Measurements from ENCODE around the gene ELFN1.

ELFN1 gene

DNA sequence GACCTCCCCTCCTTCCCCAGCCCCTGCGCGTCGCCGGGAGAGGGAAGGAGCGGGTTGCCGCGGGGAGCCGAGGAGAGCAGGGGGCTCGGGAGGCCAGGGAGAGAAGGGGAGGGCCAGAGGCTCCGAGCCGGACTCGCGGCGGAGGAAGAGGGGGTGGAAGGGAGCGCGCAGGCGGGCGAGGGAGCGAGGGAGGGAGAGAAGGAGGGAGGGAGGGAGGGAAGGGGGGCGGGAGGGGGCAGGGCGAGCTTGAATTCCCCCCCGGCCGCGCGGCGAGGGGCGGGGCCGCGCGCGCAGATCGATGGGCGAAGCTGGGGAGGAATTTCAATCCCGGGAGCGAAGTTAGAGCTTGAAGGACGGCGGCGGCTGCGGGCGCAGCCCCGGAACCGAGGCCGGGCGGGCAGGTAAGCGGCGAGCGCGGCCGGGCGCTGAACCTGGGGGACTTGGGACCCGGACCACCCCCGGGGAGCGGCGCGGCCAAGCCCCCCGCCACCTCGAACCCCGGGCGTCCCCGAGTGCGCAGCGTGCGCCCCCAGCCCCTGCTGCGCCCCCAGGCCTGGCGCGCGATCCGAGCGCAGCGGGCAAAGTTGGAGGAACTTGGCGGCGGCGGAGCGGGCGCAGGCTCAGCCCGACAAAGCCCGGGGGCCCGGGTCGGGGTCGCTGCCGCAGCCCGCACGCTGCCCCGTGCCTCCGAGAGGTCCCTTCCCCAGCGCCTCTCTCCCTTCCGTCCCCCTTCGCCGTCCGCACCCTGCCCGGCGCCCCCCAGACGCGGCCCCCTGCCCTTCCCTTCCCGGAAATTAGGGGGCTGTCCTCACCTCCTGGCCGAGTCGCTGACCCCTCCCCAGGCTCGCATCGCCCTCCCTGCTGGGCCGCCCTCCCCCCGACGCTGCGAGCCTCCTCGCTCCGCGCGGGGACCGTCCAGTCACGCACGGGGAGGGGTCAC, at the start of gene ELFN1:
Gene ELFN1 (plus strand): TSS at position 324 of the 940 bp plus-strand sequence. CDS start 74,320 bp downstream, outside the sequence.
- DNase-seq = no peak

DNA sequence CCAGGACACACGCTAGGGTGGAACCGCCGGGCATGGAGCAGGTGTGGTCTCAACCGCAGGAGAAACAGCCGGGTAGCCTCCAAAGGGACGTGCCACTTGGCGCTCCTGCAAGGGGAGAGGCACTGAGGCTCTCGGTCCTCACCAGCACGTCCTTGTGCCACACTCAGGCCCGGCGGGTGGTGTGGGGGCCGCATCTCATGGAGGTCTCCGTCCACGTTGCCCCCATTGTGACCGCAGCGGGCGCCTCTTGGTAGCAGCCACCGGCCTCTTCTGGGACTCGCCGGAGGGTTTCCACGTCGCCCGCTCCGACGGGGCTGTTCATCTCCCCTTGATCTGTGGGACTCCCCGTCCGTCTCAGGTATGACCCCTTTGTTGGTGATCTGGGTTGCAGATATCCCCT, 49.2 kb upstream of the ELFN1 start:
- no peak for DNase-seq

DNA sequence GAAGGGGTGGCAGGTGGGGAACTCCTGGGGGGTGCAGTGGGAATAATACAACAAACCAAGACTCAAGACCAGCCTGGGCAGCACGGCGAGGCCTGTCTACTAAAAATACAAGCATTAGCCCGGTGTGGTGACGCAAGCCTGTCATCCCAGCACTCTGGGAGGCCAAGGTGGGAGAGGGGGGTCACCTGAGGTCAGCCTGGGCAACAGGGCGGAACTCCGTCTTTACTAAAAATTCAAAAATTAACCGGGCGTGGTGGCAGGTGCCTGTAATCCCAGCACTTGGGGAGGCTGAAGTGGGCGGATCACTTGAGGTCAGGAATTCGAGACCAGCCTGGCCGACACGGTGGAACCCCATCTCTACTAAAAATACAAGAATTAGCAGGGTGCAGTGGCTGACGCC, 48.4 kb upstream of the ELFN1 start:
- no peak for DNase-seq

DNA sequence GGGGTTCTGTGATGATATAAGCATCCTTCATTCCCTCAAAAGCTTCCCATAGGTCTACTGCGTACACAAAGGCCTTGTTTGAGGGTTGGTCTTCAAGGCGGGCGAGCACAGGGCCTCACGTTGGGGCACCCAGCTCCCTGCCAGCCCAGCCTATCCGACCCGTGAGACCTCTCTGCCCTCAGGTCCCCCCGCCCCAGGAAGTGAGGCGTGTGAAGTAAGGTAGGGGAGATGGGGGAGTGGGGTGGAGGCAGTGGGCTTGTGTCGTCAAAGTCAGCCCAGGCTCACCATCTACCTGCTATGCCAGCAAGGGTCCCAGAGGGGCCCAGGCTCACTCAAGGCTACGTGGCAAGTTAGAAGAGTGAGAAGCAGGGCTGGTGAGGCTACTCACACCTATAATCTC, 47.6 kb upstream of the ELFN1 start:
- DNase-seq = no peak

DNA sequence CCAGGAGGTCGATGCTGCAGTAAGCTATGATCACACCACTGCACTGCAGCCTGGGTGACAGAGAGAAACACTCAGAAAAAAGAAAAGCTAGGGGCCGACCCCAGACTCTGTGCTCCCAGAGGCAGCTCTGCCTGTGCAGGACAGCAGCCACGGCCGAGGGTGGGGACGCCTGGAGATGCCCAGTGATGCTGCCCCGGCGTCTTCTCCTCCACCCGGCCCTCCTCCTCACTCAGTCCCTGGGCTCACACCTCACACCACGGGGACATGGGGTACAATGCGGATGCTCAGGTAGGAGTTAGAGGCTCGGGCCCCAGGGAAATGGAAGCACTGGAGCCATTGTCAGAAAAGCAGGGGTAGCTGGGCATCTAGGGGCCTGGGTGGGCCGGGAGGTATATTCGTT, 46.3 kb upstream of the ELFN1 start:
- DNase-seq = no peak

DNA sequence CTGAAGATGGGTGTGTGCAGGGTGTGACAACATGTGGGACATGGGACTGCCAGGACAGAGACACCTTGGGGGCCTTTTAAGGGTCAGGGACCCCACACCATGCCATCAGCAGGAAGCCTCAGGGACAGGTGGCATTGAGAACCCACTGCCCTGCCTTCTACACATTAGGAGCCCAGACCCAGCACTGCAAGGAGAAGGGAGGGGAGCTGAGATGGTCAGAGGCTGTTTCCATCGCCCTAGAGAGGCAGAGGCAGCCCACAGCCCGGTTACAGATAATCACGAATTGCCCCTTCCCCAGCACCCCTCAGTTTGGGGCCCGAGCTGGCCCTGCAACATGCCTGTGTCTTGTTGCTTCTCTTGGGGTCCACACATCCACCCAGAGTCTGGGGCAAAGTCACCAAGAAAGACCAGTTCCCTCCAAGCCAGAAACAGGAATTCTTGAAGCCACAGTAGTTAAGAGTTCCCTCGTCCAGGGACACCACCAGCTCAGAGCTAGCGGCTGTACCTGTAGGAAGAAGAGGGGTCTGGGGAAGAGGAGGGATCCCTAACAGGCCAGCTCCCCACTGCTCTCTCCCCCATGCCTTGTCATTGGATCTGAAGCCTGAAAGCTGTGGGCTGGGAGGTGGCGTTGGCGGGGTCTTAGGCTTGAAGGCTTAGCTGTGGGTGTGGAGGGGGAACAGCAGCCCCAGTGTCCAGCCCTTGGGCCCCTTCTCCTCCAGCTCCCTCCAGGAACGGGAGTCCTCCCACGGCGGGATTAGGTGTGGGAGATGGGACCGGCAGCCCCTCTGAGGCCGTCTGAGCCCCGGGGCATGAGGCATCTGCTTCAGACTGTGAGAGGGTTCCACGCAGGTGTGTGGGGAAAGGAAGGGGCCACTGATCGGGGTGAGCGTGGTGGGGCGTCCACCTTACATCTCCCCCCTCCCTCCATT, 44.8 kb upstream of the ELFN1 start:
- DNase-seq = no peak

DNA sequence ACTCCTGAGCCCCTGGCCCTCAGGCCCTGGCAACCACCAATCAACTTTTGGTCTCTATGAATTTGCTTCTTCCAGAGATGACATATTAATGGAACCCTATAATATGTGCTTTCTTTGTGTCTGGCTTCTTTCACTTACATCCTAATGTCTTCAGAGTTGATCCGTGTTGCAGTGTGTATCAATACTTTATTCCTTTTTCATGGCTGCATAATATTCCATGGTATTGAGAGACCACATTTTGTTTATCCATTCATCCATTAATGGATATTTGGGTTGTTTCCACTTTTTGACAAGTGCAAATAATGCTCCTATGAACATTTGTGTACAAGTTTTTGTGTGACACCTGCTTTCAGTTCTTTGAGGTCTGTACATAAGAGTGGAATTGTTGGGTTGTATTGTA, 43.3 kb upstream of the ELFN1 start:
- DNase-seq = no peak

DNA sequence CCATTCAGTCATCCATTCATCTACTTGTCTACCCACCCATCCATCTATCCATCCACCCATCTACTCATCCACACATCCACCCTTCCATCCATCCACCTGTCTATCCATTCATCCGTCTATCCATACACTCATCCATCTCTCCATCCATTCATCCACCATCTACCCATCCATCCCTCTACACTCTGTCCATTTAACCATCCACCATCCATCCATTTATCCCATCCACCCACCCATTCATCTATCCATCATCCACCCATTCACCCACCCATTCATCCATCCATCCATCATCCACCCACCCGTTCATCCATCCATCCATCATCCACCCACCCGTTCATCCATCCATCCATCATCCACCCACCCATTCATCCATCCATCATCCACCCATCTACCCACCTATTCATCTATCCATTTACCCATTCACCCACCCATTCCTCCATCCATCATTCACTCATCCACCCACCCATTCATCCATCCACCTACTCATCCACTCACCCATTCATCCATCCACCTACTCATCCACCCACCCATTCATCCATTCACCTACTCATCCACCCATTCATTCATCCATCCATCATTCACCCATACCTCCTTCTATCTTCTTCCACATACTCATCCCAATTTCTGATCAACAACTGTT, 39.3 kb upstream of the ELFN1 start:
- no peak for DNase-seq

DNA sequence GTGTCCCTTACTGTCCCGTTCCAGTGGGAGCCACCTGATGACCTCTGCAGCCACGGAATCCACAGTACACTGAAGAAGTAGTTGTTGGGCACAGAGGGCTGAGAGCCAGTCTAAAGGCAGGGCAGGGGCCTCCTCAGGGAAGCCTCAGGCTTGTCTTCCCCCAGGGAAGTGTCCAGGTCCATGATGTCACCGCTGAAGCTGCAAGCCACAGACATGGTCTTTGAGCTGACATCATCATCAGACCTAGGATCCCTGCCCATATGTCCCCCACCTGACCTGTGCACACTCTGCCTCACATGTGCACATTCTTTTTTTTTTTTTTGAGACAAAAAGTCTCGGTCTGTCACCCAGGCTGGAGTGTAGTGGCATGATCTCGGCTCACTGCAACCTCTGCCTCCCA, 38.4 kb upstream of the ELFN1 start:
- no peak for DNase-seq

DNA sequence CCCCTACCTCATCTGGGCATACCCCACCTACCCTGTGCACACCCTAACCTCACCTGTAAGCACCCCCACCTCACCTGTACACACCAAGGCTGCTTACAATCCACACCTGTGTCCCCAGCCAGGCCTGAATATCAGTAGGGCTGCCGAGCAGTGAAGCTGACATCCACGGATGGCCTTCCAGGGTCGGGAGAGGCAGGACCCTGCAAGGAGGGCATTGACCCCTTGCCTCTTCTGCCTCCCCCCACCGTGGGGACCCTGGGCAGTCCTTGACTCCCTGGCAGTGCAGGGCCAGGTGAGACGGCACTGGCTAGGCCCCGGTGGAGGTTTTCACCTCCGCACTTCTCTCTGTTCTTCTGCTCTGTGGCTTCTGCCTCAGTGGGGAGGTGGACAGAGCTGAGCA, 37.6 kb upstream of the ELFN1 start:
- no peak for DNase-seq

DNA sequence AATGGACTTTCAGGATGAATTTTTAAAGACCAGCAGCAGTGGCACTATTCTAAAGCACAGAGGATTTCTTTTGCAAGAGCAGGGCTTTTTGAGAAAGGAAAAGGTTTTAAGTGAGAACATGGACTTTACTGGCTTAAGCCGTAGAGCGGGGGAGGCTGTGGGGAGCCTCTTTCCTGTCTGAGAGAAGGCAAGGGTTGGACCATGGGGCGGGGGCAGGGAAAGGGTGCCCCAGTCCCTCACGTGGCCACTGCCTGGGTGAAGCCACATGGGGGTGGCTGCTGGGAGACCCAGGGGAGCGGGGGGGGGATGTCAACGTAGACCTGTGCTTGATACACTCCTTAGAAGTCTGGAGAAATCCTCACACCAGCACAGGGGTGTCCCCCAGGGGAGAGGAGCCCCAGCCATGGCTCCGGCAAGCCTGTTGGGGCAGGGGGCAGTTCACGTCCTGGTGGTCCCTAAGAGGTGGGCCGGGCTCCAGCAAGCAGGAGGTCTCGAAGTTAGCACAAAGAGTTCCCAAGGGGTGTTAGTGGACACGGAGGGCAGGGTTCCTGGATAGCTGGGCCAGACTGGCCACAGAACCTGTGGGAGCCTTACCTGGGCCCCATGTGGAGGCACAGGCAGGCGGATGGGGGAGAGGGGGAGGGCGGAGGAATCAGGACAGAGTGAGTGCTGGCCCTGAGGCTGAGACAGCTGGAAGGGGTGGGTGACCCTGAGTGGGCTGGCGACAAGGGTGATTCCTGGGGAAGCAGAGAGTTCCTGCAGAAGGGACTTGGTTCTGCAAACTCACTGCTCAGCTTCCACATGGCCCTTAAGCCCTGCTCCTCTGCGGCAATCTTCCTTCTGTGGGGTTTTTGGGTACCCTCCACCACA, 36.9 kb upstream of the ELFN1 start:
- DNase-seq = no peak

DNA sequence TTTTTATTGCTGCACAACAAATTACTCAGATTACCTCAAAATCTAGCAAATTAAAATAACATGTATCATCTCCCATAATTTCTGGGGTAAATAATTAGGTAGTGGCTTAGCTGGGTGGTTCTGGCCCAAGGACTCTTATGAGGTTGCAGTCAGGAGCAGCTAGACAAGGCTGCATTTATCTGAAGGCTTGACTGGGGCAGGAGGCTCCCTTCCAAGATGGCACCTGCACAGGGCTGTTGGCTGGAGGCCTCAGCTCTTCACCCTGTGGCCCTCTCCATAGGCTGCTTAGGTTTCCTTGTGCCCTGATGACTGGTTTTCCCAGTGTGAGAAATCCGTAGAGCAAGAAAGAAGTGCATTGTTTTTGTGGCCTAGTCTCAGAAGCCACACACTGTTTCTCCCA, 34.7 kb upstream of the ELFN1 start:
- DNase-seq = no peak

DNA sequence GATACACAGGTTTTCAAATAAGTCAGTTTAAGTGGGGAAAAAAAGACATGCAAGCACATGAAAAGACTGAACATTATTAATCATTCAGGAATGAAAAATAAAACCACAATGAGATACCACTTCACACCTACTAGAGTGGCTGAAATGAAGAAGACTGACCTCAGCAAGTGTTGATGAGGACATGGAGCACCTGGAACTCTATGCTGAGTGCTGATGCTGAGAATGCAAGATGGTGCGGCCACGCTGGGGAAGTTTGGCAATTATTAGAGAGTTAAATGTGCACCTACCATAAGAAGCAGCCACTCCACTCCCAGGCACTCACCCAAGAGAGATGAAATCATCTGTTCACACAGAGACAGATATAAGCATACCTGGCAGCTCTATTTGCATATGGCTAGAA, 32.9 kb upstream of the ELFN1 start:
- no peak for DNase-seq

DNA sequence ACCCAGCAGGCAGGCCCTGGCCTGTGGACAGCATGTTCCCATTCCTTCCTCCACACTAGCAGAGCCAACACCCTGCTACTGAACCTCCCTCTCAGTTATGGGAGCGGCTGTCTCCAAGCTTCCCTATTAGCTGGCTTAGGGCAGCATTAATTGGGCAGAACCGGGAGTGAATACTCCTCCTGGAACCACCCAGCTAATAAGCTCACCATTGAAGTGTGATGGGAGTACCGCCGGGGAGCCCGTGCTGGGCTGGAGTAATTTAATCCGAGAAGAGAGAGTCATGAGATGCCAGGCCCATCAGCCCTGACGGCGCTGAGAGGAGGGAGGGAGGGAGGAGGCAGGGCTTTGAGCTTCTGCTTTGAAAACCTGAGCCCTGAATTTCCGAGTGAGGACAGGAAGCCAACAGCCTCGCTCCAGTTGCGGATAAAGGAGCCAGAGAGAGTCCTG, 31.8 kb upstream of the ELFN1 start:
- DNase-seq = no peak

DNA sequence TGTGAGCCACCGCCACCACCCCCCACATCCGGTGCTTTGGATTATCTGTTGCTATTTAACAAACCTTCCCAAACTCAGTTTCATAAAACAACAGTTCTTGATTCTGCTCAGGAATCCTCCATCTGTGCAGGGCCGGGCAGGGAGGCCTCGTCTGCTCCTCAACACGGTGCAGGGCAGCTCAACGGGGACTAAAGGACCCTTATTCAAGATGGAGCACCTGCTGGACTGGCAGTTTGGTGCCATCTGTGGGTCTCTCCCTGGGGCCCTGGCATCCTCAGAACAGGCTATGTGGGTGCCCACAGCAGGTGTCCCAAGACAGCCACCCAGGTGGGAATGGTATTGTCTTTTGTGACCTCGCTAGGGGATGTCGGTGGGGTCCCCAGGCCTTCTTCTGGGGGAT, 31.0 kb upstream of the ELFN1 start:
- DNase-seq = no peak

DNA sequence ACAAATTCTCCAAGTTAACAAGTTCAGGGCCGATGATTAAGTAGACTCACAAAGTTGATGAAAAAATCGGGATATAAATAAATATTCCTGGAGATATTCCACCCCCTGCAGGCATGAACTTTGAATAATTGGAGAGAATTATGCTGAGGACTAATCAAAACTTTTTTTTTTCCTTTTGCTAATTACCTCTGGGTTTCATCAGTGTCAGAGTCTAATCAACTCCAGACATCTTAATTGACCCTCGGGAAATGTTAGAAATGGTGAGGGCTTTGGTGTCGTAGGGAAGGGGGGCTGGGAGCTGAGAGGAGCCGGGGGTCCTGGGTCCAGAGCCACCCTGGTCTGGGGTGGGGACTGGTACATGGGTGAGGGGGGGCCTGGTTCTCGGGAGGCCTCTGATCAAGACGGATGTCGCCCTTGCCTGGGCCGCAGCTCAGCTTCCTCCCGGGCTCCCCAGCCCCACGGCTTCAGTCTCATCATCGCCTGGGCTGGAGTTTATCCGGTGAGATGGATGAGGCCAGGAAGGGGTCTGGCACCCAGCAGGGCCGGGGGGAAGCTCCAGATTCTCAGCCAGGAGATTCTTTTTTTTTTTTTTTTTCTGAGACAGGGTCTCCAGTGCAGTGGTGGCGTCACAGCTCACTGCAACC, 30.4 kb upstream of the ELFN1 start:
- DNase-seq = no peak

DNA sequence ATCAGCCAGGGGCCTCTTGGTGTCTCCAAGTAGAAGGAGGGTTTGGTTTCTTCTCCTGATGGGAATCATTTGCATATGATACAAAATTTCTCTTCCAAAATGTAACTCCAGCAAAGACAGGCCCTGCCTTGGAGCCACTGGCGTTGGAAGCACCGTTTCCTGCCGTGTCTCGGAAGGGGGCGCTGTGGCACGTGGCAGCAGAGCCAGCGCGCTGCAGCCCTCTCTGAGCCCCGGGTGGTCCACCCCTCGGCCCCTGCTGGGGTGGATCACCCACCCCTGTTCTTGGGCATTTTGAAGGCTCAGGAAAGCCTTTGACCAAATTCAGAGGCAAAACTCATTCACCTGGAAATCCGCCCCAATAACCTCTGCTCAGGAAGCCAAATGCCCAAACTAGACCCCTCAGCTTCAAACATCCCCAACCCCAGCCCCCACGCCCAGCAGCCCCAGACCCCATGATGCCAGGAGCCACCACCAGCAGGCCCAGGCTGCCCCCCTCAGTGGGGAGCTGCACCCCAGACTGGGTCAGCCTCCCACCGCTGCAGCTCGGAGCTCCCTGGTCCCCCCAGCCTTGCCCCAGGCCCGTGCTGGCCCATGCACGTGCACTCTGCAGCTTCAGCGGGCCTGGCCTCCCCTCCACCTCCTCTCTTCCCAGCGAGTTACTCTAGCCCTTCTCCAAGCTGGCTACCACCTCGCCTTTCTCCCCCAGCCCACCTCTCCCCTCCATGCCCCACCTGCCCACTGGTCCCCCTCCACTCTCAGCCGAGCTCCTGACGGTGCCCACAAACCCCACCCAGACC, 29.5 kb upstream of the ELFN1 start:
- no peak for DNase-seq

DNA sequence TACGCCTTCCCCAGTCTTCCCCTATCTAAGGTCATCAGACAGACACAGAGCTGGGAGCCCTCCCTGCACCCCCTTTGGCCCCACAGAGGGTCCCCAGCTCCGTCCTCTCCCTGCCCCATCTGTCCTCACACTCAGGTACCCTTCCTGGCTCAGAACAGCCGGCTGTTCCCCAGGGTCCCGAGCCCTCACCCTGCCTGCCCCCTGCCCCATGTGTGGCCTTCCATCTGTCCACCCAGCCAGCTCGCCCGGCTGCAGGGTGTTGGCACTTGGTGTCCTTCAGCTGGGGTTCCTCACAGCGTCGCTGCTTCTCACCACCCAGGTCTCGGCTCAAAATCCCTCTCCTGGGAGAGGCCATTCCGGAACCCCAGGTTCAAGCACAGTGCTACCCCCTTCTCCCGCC, 28.9 kb upstream of the ELFN1 start:
- no peak for DNase-seq

DNA sequence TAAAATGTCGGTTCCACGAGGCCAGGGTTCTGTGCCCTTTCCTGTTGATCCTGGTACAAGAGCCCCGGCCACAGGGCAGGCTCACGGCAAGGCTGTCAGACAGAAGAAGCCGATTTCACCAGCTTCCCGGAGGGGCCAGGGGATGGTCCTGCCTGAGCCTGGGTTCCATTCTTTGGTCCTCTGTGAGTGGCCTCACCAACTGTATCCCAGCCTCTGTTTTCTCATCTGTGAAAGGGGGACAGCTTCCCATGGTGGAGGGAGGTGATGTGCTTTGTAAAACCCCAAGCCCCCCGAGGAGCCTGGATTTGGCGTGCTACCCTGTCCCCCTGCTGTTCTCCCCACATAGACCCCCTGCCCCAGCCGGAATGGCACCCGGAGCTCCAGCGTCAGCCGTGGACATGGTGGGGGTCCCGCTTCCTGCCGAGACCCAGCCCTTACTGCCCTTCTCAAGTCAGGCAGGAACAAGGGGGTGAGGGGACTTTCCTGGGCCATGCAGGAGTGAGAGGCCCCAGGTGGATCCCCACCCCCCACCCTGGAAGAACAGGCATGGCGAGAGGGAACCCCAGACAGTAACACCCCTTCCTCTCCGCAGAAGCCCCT, 28.3 kb upstream of the ELFN1 start:
- DNase-seq = no peak

DNA sequence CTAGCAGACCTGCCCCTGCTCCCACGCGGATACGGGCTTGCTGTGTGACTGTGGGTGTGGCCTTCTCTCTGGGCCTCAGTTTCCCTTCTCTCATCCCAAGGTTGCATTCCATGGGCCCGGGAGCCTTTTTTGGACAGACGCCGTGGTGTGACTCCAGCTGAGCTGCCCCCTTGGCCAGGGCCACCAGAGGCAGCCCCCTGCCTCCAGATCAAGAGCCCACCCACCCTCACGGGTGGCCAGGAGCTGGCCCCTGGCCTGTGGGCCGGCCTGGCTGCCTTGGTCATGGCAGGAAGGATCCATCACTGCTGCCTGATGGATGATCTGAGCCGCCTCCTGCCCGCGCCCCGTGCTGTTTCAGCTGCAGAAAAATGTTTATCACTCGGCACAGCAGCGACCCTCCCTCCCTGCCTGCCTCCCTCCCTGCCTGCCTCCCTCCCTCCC, 27.8 kb upstream of the ELFN1 start:
- no peak for DNase-seq
